Measurements from ENCODE around the gene TMEM178B. TPM values are rescaled to one million over a fixed set of nuclear protein-coding genes. Genes with fewer than 3 reads are reported as not detected.
"Not testable (repeated sequence)": the region's sequence is repeated elsewhere in the genome, so short reads cannot be mapped to it uniquely, and the experiment has no call there.

Gene TMEM178B
- total and polyA plus RNA-seq, 9 donors: 0.40 to 1.1 (median 0.58) TPM

- no peak for DNase-seq
- no peaks in the 10 kb centered on the region for H3K36me3 ChIP-seq (ENCODE audit: control insufficient read depth, insufficient read depth, low read length)
- no peaks in the 10 kb centered on the region for H3K9me3 ChIP-seq (replicated peaks; ENCODE audit: control insufficient read depth, low read depth, low read length)
- no peaks in the 10 kb centered on the region for H3K27me3 ChIP-seq (ENCODE audit: control insufficient read depth, insufficient read depth, low read length)
- no peak overlapping the region for H3K27ac ChIP-seq (ENCODE audit: low read length)
- no peak overlapping the region for H3K4me3 ChIP-seq (ENCODE audit: low read length)
- H3K4me1 ChIP-seq (ENCODE audit: control insufficient read depth, insufficient read depth, low read length): no peaks in the 10 kb centered on the region
- 88% methylated on average over 3 of the region's 3 CpGs for WGBS (ENCODE audit: insufficient coverage)
Observed at GRCh38 chr7:141317033-141317585, 243.2 kb downstream of the TMEM178B start.

DNA sequence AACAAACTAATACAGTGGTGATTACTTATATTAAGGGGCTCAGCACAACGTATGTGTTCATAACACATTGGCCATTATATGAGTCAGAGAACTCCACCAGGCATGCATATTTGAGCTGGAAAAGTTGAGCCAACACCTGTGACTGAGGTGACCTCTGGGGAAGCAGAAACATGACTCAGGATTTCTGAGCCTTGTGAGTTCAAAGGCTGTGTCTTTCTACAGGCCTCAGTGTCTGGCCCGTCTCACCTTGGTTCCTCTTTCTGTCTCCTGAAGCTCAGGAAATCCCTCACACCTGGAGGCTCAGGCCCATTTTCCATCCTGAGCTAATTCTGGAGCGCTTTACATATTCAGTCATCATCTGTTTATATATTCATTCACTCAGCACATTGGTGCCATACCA, 246.4 kb downstream of the TMEM178B start:
- WGBS (ENCODE audit: insufficient coverage): 55% methylated on average over 1 of the region's 3 CpGs
- H3K27ac ChIP-seq (ENCODE audit: low read length): no peak overlapping the region

DNA sequence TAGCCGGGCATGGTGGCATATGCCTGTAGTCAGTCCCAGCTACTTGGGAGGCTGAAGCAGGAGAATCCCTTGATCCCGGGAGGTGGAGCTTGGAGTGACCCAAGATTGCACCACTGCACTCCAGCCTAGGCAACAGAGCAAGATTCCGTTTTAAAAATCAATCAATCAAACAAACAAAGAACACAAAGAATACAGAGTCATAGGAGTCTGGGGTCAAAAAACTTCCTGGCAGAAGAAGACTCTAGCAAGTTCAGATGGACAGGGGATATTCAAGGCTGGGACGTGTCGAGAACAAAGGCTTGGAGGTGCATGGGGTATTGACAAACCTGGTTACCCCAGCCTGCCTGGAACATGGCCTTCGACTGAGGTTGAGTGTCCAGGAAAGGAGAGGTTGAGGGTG, 248.5 kb downstream of the TMEM178B start:
- no peak for DNase-seq
- H3K27ac ChIP-seq (ENCODE audit: low read length): no peak overlapping the region
- H3K27me3 ChIP-seq (ENCODE audit: control insufficient read depth, insufficient read depth, low read length): peaks cover 2% of the 10 kb centered on the region
- no peak overlapping the region for H3K4me3 ChIP-seq (ENCODE audit: low read length)
- no peaks in the 10 kb centered on the region for H3K9me3 ChIP-seq (replicated peaks; ENCODE audit: control insufficient read depth, low read depth, low read length)
- H3K36me3 ChIP-seq (ENCODE audit: control insufficient read depth, insufficient read depth, low read length): no peaks in the 10 kb centered on the region
- no peaks in the 10 kb centered on the region for H3K4me1 ChIP-seq (ENCODE audit: control insufficient read depth, insufficient read depth, low read length)
- 74% methylated on average over 2 of the region's 6 CpGs for WGBS (ENCODE audit: insufficient coverage)

More for the DNA sequence above, 246.4 kb downstream of the TMEM178B start:
- Histone ChIP-seq H3K4me1 (ENCODE audit: control insufficient read depth, insufficient read depth, low read length) (no peaks in the 10 kb centered on the region), H3K4me3 (ENCODE audit: low read length) (no peak overlapping the region), H3K9me3 (replicated peaks; ENCODE audit: control insufficient read depth, low read depth, low read length) (no peaks in the 10 kb centered on the region), H3K36me3 (ENCODE audit: control insufficient read depth, insufficient read depth, low read length) (no peaks in the 10 kb centered on the region), H3K27me3 (ENCODE audit: control insufficient read depth, insufficient read depth, low read length) (peaks cover 1% of the 10 kb centered on the region)
- no peak for DNase-seq

DNA sequence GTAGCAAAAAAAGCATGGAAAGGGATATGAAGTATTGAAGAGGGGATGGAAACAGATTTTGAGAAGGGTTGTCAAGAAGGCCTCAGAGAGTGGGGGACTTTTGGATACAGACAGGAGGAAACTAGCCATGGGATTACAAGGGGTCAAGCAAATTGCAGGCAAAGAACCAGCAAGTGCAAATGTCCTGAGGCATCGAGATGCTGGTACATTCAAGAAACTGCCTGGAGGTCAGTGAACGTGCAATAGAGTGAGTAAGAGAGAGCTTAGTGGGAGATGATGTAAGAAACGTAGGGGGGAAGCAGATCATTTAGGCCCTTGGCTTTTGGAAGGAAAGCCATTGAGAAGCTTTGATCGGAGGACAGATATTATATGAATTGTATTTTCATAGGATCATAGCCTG, 250.0 kb downstream of the TMEM178B start:
- Histone ChIP-seq H3K27me3 (ENCODE audit: control insufficient read depth, insufficient read depth, low read length) (peaks cover 2% of the 10 kb centered on the region), H3K4me3 (ENCODE audit: low read length) (no peak overlapping the region), H3K9me3 (replicated peaks; ENCODE audit: control insufficient read depth, low read depth, low read length) (no peaks in the 10 kb centered on the region), H3K4me1 (ENCODE audit: control insufficient read depth, insufficient read depth, low read length) (no peaks in the 10 kb centered on the region), H3K27ac (ENCODE audit: low read length) (no peak overlapping the region), H3K36me3 (ENCODE audit: control insufficient read depth, insufficient read depth, low read length) (no peaks in the 10 kb centered on the region)
- 76% methylated on average over 4 of the region's 4 CpGs for WGBS (ENCODE audit: insufficient coverage)
- no peak for DNase-seq

DNA sequence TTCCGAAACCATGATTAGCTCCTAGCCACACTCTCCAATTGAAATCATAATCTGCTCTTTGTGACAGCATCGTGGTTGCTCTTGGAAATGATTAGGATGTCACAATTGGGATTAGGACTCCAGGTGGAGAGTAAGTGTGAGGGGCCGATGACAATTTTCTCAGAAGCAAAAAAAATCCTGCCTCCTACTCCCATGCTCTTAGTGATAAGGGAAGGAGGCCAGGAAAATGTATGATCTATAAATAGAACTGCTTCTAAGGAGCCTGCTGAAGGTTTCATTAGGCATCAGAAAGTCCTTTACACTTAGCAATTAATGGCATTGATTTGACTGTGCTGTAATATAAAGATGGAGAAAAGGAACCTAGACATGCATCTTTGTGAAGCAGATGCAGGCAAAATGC, 251.0 kb downstream of the TMEM178B start:
- no peak for DNase-seq
- peaks cover 2% of the 10 kb centered on the region for H3K27me3 ChIP-seq (ENCODE audit: control insufficient read depth, insufficient read depth, low read length)
- no peaks in the 10 kb centered on the region for H3K4me1 ChIP-seq (ENCODE audit: control insufficient read depth, insufficient read depth, low read length)
- no peak overlapping the region for H3K27ac ChIP-seq (ENCODE audit: low read length)
- H3K4me3 ChIP-seq (ENCODE audit: low read length): no peak overlapping the region
- H3K9me3 ChIP-seq (replicated peaks; ENCODE audit: control insufficient read depth, low read depth, low read length): no peaks in the 10 kb centered on the region
- no CpG with 5 or more reads among the region's 3 CpGs for WGBS (ENCODE audit: insufficient coverage)
- H3K36me3 ChIP-seq (ENCODE audit: control insufficient read depth, insufficient read depth, low read length): no peaks in the 10 kb centered on the region

DNA sequence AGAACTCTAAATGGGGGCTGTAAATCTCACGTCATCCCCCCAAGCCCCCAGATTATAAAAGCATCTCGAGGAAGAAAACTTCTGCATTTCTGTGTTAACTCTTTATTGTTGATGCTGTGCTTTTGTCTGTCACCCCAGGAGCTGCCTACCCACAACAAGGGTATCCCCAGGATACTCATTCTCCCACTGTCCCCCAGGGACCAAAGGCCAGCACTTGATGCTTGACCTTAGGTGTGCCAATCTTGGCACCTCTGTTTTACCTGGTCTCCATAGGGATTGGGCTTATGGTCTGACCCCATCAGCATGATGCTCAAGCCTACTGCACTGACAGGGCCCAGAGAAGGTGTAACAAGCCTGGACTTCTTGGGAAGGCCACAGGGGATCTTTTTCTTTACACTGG, 251.4 kb downstream of the TMEM178B start:
- WGBS (ENCODE audit: insufficient coverage): no CpG with 5 or more reads among the region's 2 CpGs
- H3K9me3 ChIP-seq (replicated peaks; ENCODE audit: control insufficient read depth, low read depth, low read length): no peaks in the 10 kb centered on the region
- peaks cover 2% of the 10 kb centered on the region for H3K27me3 ChIP-seq (ENCODE audit: control insufficient read depth, insufficient read depth, low read length)
- H3K4me3 ChIP-seq (ENCODE audit: low read length): no peak overlapping the region
- H3K4me1 ChIP-seq (ENCODE audit: control insufficient read depth, insufficient read depth, low read length): no peaks in the 10 kb centered on the region
- no peak overlapping the region for H3K27ac ChIP-seq (ENCODE audit: low read length)
- H3K36me3 ChIP-seq (ENCODE audit: control insufficient read depth, insufficient read depth, low read length): no peaks in the 10 kb centered on the region
- no peak for DNase-seq

DNA sequence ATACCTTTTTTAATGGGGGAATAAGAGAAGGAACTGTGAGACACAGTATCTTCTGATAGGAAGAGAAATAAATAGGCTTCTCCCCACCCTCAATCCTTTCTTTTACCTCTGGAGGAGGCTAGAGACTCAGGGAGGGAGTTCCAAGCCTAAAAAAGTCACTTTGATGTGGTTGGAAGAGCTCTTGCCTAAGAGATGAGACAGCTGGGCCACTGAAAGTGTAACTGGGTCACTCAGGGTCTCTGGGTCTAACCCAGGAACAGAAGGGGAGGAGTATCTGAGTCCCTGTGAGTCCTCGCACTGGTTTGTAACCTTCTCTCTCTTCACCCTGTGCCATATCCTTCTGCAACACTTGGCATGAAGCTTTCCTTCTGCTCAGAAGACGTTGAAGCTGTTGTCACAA, 254.4 kb downstream of the TMEM178B start:
- WGBS (ENCODE audit: insufficient coverage): 38% methylated on average over 1 of the region's 2 CpGs

DNA sequence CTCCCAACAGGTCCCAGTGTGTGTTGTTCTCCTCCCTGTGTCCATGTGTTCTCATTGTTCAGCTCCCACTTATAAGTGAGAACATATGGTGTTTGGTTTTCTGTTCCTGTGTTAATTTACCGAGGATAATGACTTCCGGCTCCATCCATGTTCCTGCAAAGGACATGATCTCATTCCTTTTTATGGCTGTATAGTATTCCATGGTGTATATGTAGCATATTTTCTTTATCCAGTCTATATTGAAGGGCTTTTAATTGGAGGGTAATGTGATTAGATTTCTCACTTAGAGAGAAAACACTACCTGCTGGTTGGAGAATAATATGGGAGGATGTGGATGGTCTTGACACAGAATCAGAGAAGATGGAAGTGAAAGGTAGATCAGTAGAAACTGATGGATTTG, 256.4 kb downstream of the TMEM178B start:
- H3K27me3 ChIP-seq (ENCODE audit: control insufficient read depth, insufficient read depth, low read length); H3K4me1 ChIP-seq (ENCODE audit: control insufficient read depth, insufficient read depth, low read length); H3K36me3 ChIP-seq (ENCODE audit: control insufficient read depth, insufficient read depth, low read length); DNase-seq; H3K9me3 ChIP-seq (replicated peaks; ENCODE audit: control insufficient read depth, low read depth, low read length); H3K4me3 ChIP-seq (ENCODE audit: low read length); H3K27ac ChIP-seq (ENCODE audit: low read length): not testable (repeated sequence)
- no CpG with 5 or more reads among the region's 2 CpGs for WGBS (ENCODE audit: insufficient coverage)

More for the DNA sequence above, 254.4 kb downstream of the TMEM178B start:
- no peaks in the 10 kb centered on the region for H3K9me3 ChIP-seq (replicated peaks; ENCODE audit: control insufficient read depth, low read depth, low read length)
- H3K27me3 ChIP-seq (ENCODE audit: control insufficient read depth, insufficient read depth, low read length): peaks cover 2% of the 10 kb centered on the region
- no peak overlapping the region for H3K4me3 ChIP-seq (ENCODE audit: low read length)
- H3K36me3 ChIP-seq (ENCODE audit: control insufficient read depth, insufficient read depth, low read length): no peaks in the 10 kb centered on the region
- no peaks in the 10 kb centered on the region for H3K4me1 ChIP-seq (ENCODE audit: control insufficient read depth, insufficient read depth, low read length)
- no peak for DNase-seq
- H3K27ac ChIP-seq (ENCODE audit: low read length): no peak overlapping the region

- no peaks in the 10 kb centered on the region for H3K9me3 ChIP-seq (replicated peaks; ENCODE audit: control insufficient read depth, low read depth, low read length)
- DNase-seq: peak; percentile 23
- H3K27ac ChIP-seq (ENCODE audit: low read length): no peak overlapping the region
- H3K4me1 ChIP-seq (ENCODE audit: control insufficient read depth, insufficient read depth, low read length): no peaks in the 10 kb centered on the region
- no peak overlapping the region for H3K4me3 ChIP-seq (ENCODE audit: low read length)
- no peaks in the 10 kb centered on the region for H3K36me3 ChIP-seq (ENCODE audit: control insufficient read depth, insufficient read depth, low read length)
- 68% methylated on average over 4 of the region's 4 CpGs for WGBS (ENCODE audit: insufficient coverage)
- no peaks in the 10 kb centered on the region for H3K27me3 ChIP-seq (ENCODE audit: control insufficient read depth, insufficient read depth, low read length)
Observed at GRCh38 chr7:141333459-141333858, 259.6 kb downstream of the TMEM178B start.

DNA sequence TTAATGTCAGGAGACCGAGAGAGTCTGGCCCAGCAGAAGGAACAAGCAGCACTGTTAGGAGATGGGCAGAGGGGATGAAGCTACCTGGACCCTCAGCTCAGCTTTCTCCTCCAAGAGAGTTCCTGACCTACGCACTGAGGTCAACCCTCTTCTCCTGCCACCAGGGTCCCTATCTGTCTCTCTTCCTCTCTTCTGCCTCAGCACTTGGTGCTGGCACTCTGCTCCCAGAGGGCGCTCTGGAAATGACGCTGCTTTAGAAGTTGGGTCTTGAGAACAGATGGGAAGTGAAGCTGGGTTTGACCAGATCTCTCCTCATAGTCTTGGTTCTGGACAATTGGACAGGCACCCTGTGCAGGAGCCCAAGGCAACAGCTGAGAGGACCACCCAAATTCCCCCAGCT, 261.3 kb downstream of the TMEM178B start:
- Histone ChIP-seq H3K36me3 (ENCODE audit: control insufficient read depth, insufficient read depth, low read length) (no peaks in the 10 kb centered on the region), H3K27me3 (ENCODE audit: control insufficient read depth, insufficient read depth, low read length) (no peaks in the 10 kb centered on the region), H3K4me3 (ENCODE audit: low read length) (no peak overlapping the region), H3K4me1 (ENCODE audit: control insufficient read depth, insufficient read depth, low read length) (no peaks in the 10 kb centered on the region), H3K9me3 (replicated peaks; ENCODE audit: control insufficient read depth, low read depth, low read length) (no peaks in the 10 kb centered on the region), H3K27ac (ENCODE audit: low read length) (no peak overlapping the region)
- no peak for DNase-seq
- WGBS (ENCODE audit: insufficient coverage): 100% methylated on average over 1 of the region's 4 CpGs

- H3K27me3 ChIP-seq (ENCODE audit: control insufficient read depth, insufficient read depth, low read length): no peaks in the 10 kb centered on the region
- H3K27ac ChIP-seq (ENCODE audit: low read length): no peak overlapping the region
- 63% methylated on average over 1 of the region's 1 CpG for WGBS (ENCODE audit: insufficient coverage)
- no peaks in the 10 kb centered on the region for H3K4me1 ChIP-seq (ENCODE audit: control insufficient read depth, insufficient read depth, low read length)
- H3K9me3 ChIP-seq (replicated peaks; ENCODE audit: control insufficient read depth, low read depth, low read length): no peaks in the 10 kb centered on the region
- no peak for DNase-seq
- H3K4me3 ChIP-seq (ENCODE audit: low read length): no peak overlapping the region
- H3K36me3 ChIP-seq (ENCODE audit: control insufficient read depth, insufficient read depth, low read length): no peaks in the 10 kb centered on the region
Observed at GRCh38 chr7:141339603-141340002, 265.7 kb downstream of the TMEM178B start.
